Uterus (tissue), 2 donors: ENCODE data around the gene NOX3.
"Not testable (repeated sequence)": the region's sequence is repeated elsewhere in the genome, so short reads cannot be mapped to it uniquely, and the experiment has no call there.

ENCODE experiments used
- CTCF ChIP-seq, 4 experiments: fragments of 200-600 bp in 2 of 4; fragments of 450-650 bp in 2 of 4; sonication (generic) in 2 of 4; IDR thresholded peaks; one replicate each; pipeline ENCODE4 v1.5.1; 2016 to 2019; ENCODE audit warnings: antibody characterized with exemption in 4 of 4, mild to moderate bottlenecking in 2 of 4, moderate library complexity in 1 of 4
- POLR2A ChIP-seq, 2 donors: fragments of 450-650 bp; IDR thresholded peaks; one replicate each; pipeline ENCODE4 v1.6.1; 2016; ENCODE audit warnings: antibody characterized with exemption in 2 of 2, mild to moderate bottlenecking in 1 of 2, moderate library complexity in 1 of 2

- TF ChIP-seq POLR2A, CTCF (IDR thresholded peaks at IDR 0.05): not testable (repeated sequence)
These were observed 12.9 kb upstream of the NOX3 start for GRCh38 chr6:155468543-155468942.
